C4-2B (cell line): ENCODE measurements around the gene WDR73.

Experiments used
- CTCF ChIP-seq: fragments of 450-650 bp; conservative IDR thresholded peaks from 2 replicates; pipeline ENCODE4 v1.5.1; 2017; ENCODE audit warnings: mild to moderate bottlenecking
- ZFX ChIP-seq: fragments of 450-650 bp; IDR thresholded peaks from 2 replicates; pipeline ENCODE4 v1.6.1; 2017

- no peak for TF ChIP-seq CTCF
- TF ChIP-seq ZFX, result no peak
Measured at GRCh38 chr15:84668221-84668982, 14.3 kb upstream of the WDR73 start.
